Activated CD4-positive, alpha-beta T cell treated with anti-CD3 and anti-CD28 coated beads for 36 hours (primary cell): ENCODE data around the gene SLC9C1. TPM values are rescaled to one million over a fixed set of nuclear protein-coding genes. Genes with fewer than 3 reads are reported as not detected.

Experiments
- ATAC-seq: fragments of 200-7000 bp; cut with Tn5 transposase; one replicate; pipeline ENCODE4 v1.10.0; 2021; ENCODE audit warnings: mild to moderate bottlenecking, moderate library complexity
- CTCF ChIA-PET: fragments of 350-600 bp; sonication (Branson Sonifier 250); formaldehyde crosslinking; loops from one replicate; lab custom pipeline; 2021; ENCODE audit warnings: antibody characterized with exemption; lab: Charles Lee
- POLR2A ChIA-PET: fragments of 350-600 bp; sonication (Branson Sonifier 250); formaldehyde crosslinking; loops from one replicate; lab custom pipeline; 2021; ENCODE audit warnings: antibody characterized with exemption, inconsistent platforms; lab: Charles Lee
- DNase-seq: peaks from one replicate; pipeline ENCODE4 v3.0.0-alpha.2; 2020
- H3K27ac Mint-ChIP-seq: one replicate; pipeline ENCODE4 v1.8.0; 2021; ENCODE audit warnings: mixed read lengths
- H3K27me3 Mint-ChIP-seq: one replicate; pipeline ENCODE4 v1.8.0; 2021; ENCODE audit warnings: mixed read lengths
- H3K36me3 Mint-ChIP-seq: one replicate; pipeline ENCODE4 v1.8.0; 2021; ENCODE audit warnings: low read depth, mixed read lengths
- H3K4me1 Mint-ChIP-seq: one replicate; pipeline ENCODE4 v1.8.0; 2021; ENCODE audit warnings: mixed read lengths
- H3K4me3 Mint-ChIP-seq: one replicate; pipeline ENCODE4 v1.8.0; 2021; ENCODE audit warnings: mild to moderate bottlenecking, moderate library complexity, mixed read lengths
- H3K9me3 Mint-ChIP-seq: one replicate; pipeline ENCODE4 v1.8.0; 2021; ENCODE audit warnings: low read depth, mixed read lengths
- intact Hi-C, 2 experiments: fragments of 100-400 bp; cut with DNase I in 1 of 2; cut with micrococcal nuclease in 1 of 2; formaldehyde crosslinking; loops; one replicate each; pipeline versions ENCODE4 v1.14.2 to v1.15.1; 2022 to 2024; cut with DNase I, micrococcal nuclease
- total RNA-seq, 2 experiments: library from RNA; stranded (reverse); gene quantifications; one replicate each; pipeline ENCODE4 v1.2.3, GENCODE V29; 2021

The SLC9C1 gene
- total RNA-seq, 2 experiments from 2014 or later = not detected

- Mint-ChIP-seq H3K9me3 (no peaks in the 10 kb centered on the region), H3K27ac (no peak overlapping the region), H3K27me3 (no peaks in the 10 kb centered on the region), H3K36me3 (no peaks in the 10 kb centered on the region), H3K4me1 (no peaks in the 10 kb centered on the region), H3K4me3 (no peak overlapping the region)
- ChIA-PET POLR2A (no interaction called here), CTCF (interaction anchor here (0.5 to 4.1 kb wide), 2 partner anchors 13 to 47 kb away, joined by 3 to 33 read pairs; partner anchors contain the start of gene SLC9C1)
- DNase-seq (no peak), ATAC-seq (no peak)
- intact Hi-C loops = no loop called here
Observed at GRCh38 chr3:112306825-112307224, 12.8 kb upstream of the SLC9C1 start.

DNA sequence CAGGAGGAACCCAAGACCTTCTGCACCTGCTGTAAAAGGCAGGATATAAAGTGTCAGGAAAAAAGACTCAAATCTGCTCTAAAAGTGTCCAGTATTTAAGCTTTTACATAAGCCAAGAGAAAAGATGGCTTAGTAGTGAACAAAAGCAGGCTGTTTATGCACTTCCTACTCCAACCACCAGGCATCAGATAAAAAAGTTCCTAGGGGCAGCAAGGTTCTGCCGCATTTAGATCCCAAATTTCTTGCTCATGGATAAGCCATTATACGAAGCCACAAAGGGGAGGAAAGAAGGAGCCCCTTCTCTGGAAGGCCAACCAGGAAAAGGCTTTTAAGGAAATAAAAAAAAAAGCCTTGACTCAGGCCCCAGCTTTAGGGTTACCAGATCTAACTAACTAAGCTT, 10.6 kb upstream of the SLC9C1 start:
- ChIA-PET CTCF (interaction anchor here (0.7 to 4.1 kb wide), 18 partner anchors 10 to 257 kb away, joined by 3 to 33 read pairs (median 4); partner anchors contain the start of genes ATG3, CD200 and SLC9C1), POLR2A (interaction anchor here (1.4 kb wide), 1 partner anchor 18 kb away, joined by 3 read pairs; no protein-coding TSS in a partner anchor)
- H3K9me3 Mint-ChIP-seq = no peaks in the 10 kb centered on the region
- no peak for DNase-seq
- H3K4me1 Mint-ChIP-seq = no peaks in the 10 kb centered on the region
- ATAC-seq = peak; percentile 42
- no peak overlapping the region for H3K4me3 Mint-ChIP-seq
- no peaks in the 10 kb centered on the region for H3K27me3 Mint-ChIP-seq
- no peaks in the 10 kb centered on the region for H3K36me3 Mint-ChIP-seq
- no peak overlapping the region for H3K27ac Mint-ChIP-seq
- intact Hi-C loops = no loop called here

DNA sequence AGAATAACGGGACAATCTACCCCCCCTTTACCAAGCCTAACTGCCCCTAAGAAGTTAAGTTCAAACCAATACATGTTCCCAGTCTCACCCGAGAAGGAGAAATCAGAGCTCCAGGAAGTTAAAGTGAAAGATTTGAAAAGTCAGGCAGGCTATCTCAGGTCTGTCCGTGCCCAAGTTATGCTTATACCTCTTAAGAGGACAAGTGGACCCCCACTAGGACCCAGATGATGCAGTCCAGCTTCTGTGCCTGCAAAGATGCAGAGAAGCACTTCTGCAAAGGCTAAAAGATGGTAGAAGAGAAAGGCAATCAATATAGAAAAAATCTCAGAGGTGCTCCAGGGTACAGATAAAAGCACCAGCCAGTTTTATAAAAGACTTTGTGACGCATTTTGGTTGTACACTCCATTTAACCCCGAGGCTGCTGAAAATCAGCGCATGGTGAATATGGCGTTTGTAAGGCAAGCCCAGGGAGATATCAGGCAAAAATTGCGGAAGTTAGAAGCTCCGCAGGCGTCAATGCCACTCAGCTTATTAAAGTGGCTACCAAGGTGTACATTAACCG, 9.8 kb upstream of the SLC9C1 start:
- CTCF ChIA-PET = interaction anchor here (0.6 to 4.1 kb wide), 18 partner anchors 10 to 247 kb away, joined by 3 to 33 read pairs (median 3); partner anchors contain the start of genes CD200 and SLC9C1
- Mint-ChIP-seq H3K4me3 (no peak overlapping the region), H3K36me3 (no peaks in the 10 kb centered on the region), H3K4me1 (no peaks in the 10 kb centered on the region), H3K27me3 (no peaks in the 10 kb centered on the region), H3K27ac (no peak overlapping the region), H3K9me3 (no peaks in the 10 kb centered on the region)
- intact Hi-C loops = no loop called here
- ATAC-seq = peak; percentile 45
- POLR2A ChIA-PET = interaction anchor here (1.4 kb wide), 1 partner anchor 18 kb away, joined by 3 read pairs; no protein-coding TSS in a partner anchor
- DNase-seq = no peak

DNA sequence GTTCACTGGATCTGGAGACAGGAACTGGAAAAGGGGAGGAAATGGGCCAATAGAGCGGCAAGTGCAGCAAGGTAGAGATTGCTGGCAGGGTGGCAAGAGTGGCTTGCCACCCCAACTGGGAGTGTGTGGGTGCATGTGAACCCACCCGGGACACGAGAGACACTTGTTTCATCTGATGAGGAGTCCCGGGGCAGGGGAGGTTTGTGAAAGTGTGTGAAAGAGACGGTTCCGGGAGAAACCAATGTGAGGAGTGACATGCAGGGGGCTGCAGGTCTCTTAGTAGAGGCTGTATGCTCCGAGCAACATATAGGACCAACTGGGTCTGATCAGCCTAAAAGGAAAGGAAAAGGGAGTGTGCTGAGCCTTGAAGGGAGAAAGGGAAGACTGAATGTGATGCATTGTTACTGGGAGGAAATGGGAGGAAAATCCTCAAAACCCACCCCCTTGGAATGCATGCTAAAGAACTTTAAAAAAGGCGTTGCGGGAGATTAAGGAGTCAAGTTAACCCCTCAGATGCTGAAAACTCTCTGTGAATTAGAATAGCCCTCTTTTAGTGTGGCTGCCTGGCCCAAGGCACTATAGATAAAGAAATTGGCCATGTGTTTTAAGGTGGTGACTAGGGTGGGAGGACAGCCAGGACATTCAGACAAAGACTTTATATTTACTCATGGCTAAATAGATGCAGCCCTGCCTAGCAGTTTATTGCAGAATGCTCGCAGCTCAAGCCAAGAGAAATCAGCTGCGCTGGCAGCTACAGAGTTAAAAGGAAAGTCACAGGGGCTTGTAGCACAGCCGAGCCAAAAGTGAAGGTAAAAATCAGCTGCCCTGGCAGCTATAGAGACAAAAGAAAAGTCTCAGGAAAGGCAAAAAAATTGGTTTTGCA, 9.1 kb upstream of the SLC9C1 start:
- H3K4me1 Mint-ChIP-seq = peaks cover 6% of the 10 kb centered on the region
- no peak overlapping the region for H3K4me3 Mint-ChIP-seq
- peak; percentile 68 for ATAC-seq
- intact Hi-C loops = no loop called here
- no peaks in the 10 kb centered on the region for H3K9me3 Mint-ChIP-seq
- no peak overlapping the region for H3K27ac Mint-ChIP-seq
- no peaks in the 10 kb centered on the region for H3K27me3 Mint-ChIP-seq
- CTCF ChIA-PET = interaction anchor here (0.6 to 4.1 kb wide), 13 partner anchors 9 to 248 kb away, joined by 3 to 33 read pairs (median 3); partner anchors contain the start of genes CD200 and SLC9C1
- POLR2A ChIA-PET = interaction anchor here (1.4 kb wide), 1 partner anchor 19 kb away, joined by 3 read pairs; no protein-coding TSS in a partner anchor
- no peaks in the 10 kb centered on the region for H3K36me3 Mint-ChIP-seq
- DNase-seq = peak; percentile 46

GRCh38 chr3:112302150-112302830, 8.3 kb upstream of the SLC9C1 start:
- ATAC-seq (no peak), DNase-seq (no peak)
- Mint-ChIP-seq H3K27me3 (no peaks in the 10 kb centered on the region), H3K36me3 (no peaks in the 10 kb centered on the region), H3K27ac (no peak overlapping the region), H3K4me1 (peaks cover 13% of the 10 kb centered on the region), H3K9me3 (no peaks in the 10 kb centered on the region), H3K4me3 (no peak overlapping the region)
- ChIA-PET CTCF (interaction anchor here (1.0 kb wide), 1 partner anchor 10 kb away, joined by 3 read pairs; no protein-coding TSS in a partner anchor), POLR2A (no interaction called here)
- intact Hi-C loops = no loop called here

- Mint-ChIP-seq H3K4me1 (peaks cover 19% of the 10 kb centered on the region), H3K4me3 (no peak overlapping the region), H3K36me3 (no peaks in the 10 kb centered on the region), H3K27ac (no peak overlapping the region), H3K27me3 (no peaks in the 10 kb centered on the region), H3K9me3 (no peaks in the 10 kb centered on the region)
- ChIA-PET POLR2A (no interaction called here), CTCF (interaction anchor here (0.8 to 1.4 kb wide), 3 partner anchors 13 to 221 kb away, joined by 3 to 4 read pairs (median 3); no protein-coding TSS in a partner anchor)
- ATAC-seq (no peak), DNase-seq (no peak)
- intact Hi-C loops = loop anchor here in 1 of 2 experiments (5.0 kb wide), 1 partner anchor 161 kb away; no protein-coding TSS in a partner anchor
Observed at GRCh38 chr3:112298781-112299180, 4.8 kb upstream of the SLC9C1 start.

GRCh38 chr3:112297714-112298113, 3.7 kb upstream of the SLC9C1 start:
- ATAC-seq (no peak), DNase-seq (no peak)
- POLR2A ChIA-PET = interaction anchor here (0.7 kb wide), 1 partner anchor 179 kb away, joined by 7 read pairs; no protein-coding TSS in a partner anchor
- Mint-ChIP-seq H3K27me3 (no peaks in the 10 kb centered on the region), H3K4me3 (peak overlapping the region; percentile 1), H3K9me3 (no peaks in the 10 kb centered on the region), H3K27ac (peak overlapping the region; percentile 10), H3K4me1 (peaks cover 22% of the 10 kb centered on the region), H3K36me3 (no peaks in the 10 kb centered on the region)
- CTCF ChIA-PET = interaction anchor here (1.3 kb wide), 1 partner anchor 186 kb away, joined by 3 read pairs; no protein-coding TSS in a partner anchor
- intact Hi-C loops = loop anchor here in 1 of 2 experiments (5.0 kb wide), 1 partner anchor 160 kb away; no protein-coding TSS in a partner anchor

DNA sequence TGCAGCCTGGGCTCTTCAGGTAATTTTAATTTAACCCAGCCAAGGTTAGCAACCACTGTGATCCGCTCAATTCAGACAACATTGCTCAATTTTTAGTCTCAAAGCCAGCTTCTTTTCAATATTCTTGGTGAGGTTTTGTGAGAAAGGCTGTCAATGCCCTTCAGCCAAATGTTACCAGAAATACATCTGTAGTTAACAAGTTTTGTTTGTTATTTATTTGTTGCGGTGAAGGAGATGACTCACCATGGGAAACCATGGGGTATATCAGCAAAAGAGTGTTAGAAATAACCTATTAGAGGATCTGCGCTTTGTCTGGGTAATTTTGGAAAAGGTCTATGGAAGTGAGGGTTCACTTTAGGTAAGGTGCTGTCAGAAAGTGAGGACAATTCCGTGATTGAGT, 5.0 kb downstream of the SLC9C1 start:
- no peaks in the 10 kb centered on the region for H3K27me3 Mint-ChIP-seq
- no peak overlapping the region for H3K27ac Mint-ChIP-seq
- ATAC-seq (no peak), DNase-seq (no peak)
- H3K4me3 Mint-ChIP-seq = no peak overlapping the region
- peaks cover 4% of the 10 kb centered on the region for H3K4me1 Mint-ChIP-seq
- intact Hi-C loops = no loop called here
- H3K9me3 Mint-ChIP-seq = no peaks in the 10 kb centered on the region
- ChIA-PET CTCF (interaction anchor here (1.3 kb wide), 1 partner anchor 9 kb away, joined by 3 read pairs; no protein-coding TSS in a partner anchor), POLR2A (no interaction called here)
- H3K36me3 Mint-ChIP-seq = no peaks in the 10 kb centered on the region

DNA sequence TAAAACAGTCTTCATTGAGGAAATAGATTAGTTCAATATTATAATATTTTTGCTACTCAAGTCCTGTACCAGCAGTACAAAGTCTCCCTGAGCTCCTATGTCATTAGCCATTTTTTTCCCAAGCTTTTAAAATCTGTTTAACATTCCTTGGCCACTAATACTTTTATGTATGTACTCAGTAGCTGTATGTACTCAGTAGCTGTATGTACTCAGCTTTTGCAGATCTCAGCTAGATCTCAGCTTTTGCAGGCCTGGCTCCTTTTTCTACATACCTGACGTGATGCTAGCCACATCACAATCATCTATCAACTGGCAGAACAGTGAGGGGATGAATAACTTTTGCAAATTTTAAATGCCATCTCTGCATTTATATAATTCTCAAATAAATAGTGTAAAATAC, 13.8 kb downstream of the SLC9C1 start:
- no peak for ATAC-seq
- ChIA-PET POLR2A (no interaction called here), CTCF (interaction anchor here (0.6 to 1.4 kb wide), 4 partner anchors 9 to 25 kb away, joined by 3 to 6 read pairs (median 4); no protein-coding TSS in a partner anchor)
- Mint-ChIP-seq H3K9me3 (no peaks in the 10 kb centered on the region), H3K4me3 (no peak overlapping the region), H3K4me1 (no peaks in the 10 kb centered on the region), H3K27me3 (peaks cover 5% of the 10 kb centered on the region), H3K36me3 (no peaks in the 10 kb centered on the region), H3K27ac (no peak overlapping the region)
- intact Hi-C loops = no loop called here
- DNase-seq = no peak

DNA sequence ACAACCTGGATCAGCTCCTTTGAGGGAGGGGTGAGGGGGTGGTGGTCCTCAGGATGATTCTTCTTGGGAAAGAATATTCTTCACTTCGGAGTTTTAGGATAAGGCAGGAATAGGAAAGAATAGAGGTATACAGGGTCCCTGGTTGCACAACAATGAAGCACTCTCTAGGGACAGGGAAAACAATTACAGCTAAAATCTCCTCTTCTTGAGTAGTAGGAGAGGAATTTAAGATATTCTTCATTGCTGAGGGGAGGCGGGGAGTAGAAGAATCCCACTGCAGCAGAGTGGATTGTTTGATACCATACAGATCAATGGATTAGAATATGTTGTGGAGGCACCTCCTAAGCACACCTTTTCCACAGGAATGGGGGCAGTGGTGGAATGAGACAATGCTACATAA, 20.5 kb downstream of the SLC9C1 start:
- ATAC-seq (no peak), DNase-seq (no peak)
- POLR2A ChIA-PET = no interaction called here
- Mint-ChIP-seq H3K4me1 (no peaks in the 10 kb centered on the region), H3K27ac (no peak overlapping the region), H3K27me3 (peaks cover 6% of the 10 kb centered on the region), H3K9me3 (no peaks in the 10 kb centered on the region), H3K4me3 (no peak overlapping the region), H3K36me3 (no peaks in the 10 kb centered on the region)
- CTCF ChIA-PET = no interaction called here
- intact Hi-C loops = no loop called here
